H9 (cell line): ENCODE measurements around the gene MAP4K3. TPM values are rescaled to one million over a fixed set of nuclear protein-coding genes. Genes with fewer than 3 reads are reported as not detected.

Source experiments
- DNase-seq: peaks from one replicate; pipeline ENCODE4 v3.0.0-alpha.2; 2017
- H2AFZ ChIP-seq: one replicate; pipeline ENCODE4 v1.6.1; 2013; ENCODE audit warnings: mild to moderate bottlenecking, low read length, control low read depth, moderate library complexity
- H2AK5ac ChIP-seq: 2 replicates; pipeline ENCODE4 v1.6.1; 2013; ENCODE audit warnings: low read length, control low read depth, mixed read lengths; ENCODE audit not compliant: insufficient read length
- H2BK120ac ChIP-seq: one replicate; pipeline ENCODE4 v1.6.1; 2013; ENCODE audit warnings: low read depth, mild to moderate bottlenecking, low read length, control low read depth, inconsistent platforms; ENCODE audit not compliant: poor library complexity, severe bottlenecking
- H2BK12ac ChIP-seq: 2 replicates; pipeline ENCODE4 v1.6.1; 2013; ENCODE audit warnings: low read length, control low read depth, mixed read lengths, low read depth; ENCODE audit not compliant: insufficient read length
- H2BK15ac ChIP-seq: 2 replicates; pipeline ENCODE4 v1.6.1; 2013; ENCODE audit warnings: low read depth, low read length, control low read depth
- H2BK20ac ChIP-seq: one replicate; pipeline ENCODE4 v1.6.1; 2013; ENCODE audit warnings: low read depth, mild to moderate bottlenecking, low read length, control low read depth, inconsistent platforms; ENCODE audit not compliant: poor library complexity, severe bottlenecking
- H2BK5ac ChIP-seq: 2 replicates; pipeline ENCODE4 v1.6.1; 2013; ENCODE audit warnings: low read length, control low read depth, mixed read lengths; ENCODE audit not compliant: insufficient read length
- H3K14ac ChIP-seq: 2 replicates; pipeline ENCODE4 v1.6.1; 2013; ENCODE audit warnings: low read length, control low read depth; ENCODE audit not compliant: insufficient read depth
- H3K18ac ChIP-seq: 2 replicates; pipeline ENCODE4 v1.6.1; 2013; ENCODE audit warnings: low read depth, mild to moderate bottlenecking, mixed read lengths, low read length, control low read depth; ENCODE audit not compliant: insufficient read length
- H3K23ac ChIP-seq: 2 replicates; pipeline ENCODE4 v1.6.1; 2013; ENCODE audit warnings: low read length, control low read depth, mixed read lengths, low read depth; ENCODE audit not compliant: insufficient read length
- H3K23me2 ChIP-seq: 2 replicates; pipeline ENCODE4 v1.6.1; 2013; ENCODE audit warnings: low read depth, mild to moderate bottlenecking, mixed read lengths, low read length, control low read depth; ENCODE audit not compliant: insufficient read length, poor library complexity, severe bottlenecking
- H3K27ac ChIP-seq: 2 replicates; pipeline ENCODE4 v1.5.1; 2013; ENCODE audit warnings: low read length, control low read depth, mixed read lengths, low read depth; ENCODE audit not compliant: insufficient read length
- H3K27me3 ChIP-seq: 2 replicates; pipeline ENCODE4 v1.6.1; 2013; ENCODE audit warnings: low read length, control low read depth, inconsistent platforms; ENCODE audit not compliant: insufficient read depth
- H3K4ac ChIP-seq: 2 replicates; pipeline ENCODE4 v1.6.1; 2013; ENCODE audit warnings: low read depth, mild to moderate bottlenecking, control low read depth, inconsistent platforms, low read length, moderate library complexity
- H3K4me1 ChIP-seq: 2 replicates; pipeline ENCODE4 v1.6.1; 2013; ENCODE audit warnings: low read length, control low read depth, inconsistent platforms; ENCODE audit not compliant: insufficient read depth
- H3K4me2 ChIP-seq: 2 replicates; pipeline ENCODE4 v1.6.1; 2013; ENCODE audit warnings: low read length, control low read depth, mixed read lengths; ENCODE audit not compliant: insufficient read length, insufficient read depth
- H3K56ac ChIP-seq: 2 replicates; pipeline ENCODE4 v1.6.1; 2013; ENCODE audit warnings: low read depth, mild to moderate bottlenecking, mixed read lengths, low read length, control low read depth; ENCODE audit not compliant: insufficient read length
- H3K79me1 ChIP-seq: 2 replicates; pipeline ENCODE4 v1.6.1; 2013; ENCODE audit warnings: low read depth, mild to moderate bottlenecking, moderate library complexity, low read length, control low read depth, inconsistent platforms; ENCODE audit not compliant: insufficient read depth, poor library complexity, severe bottlenecking
- H3K79me2 ChIP-seq: 2 replicates; pipeline ENCODE4 v1.6.1; 2013; ENCODE audit warnings: low read length, control low read depth, inconsistent platforms; ENCODE audit not compliant: insufficient read depth
- H3K9ac ChIP-seq: 2 replicates; pipeline ENCODE4 v1.6.1; 2013; ENCODE audit warnings: low read length, control low read depth, mixed read lengths; ENCODE audit not compliant: insufficient read length; ENCODE audit errors: extremely low read depth
- H3K9me3 ChIP-seq: one replicate; pipeline ENCODE4 v1.6.1; 2013; ENCODE audit warnings: low read depth, low read length, inconsistent platforms; ENCODE audit not compliant: control insufficient read depth
- H3T11ph ChIP-seq: one replicate; pipeline ENCODE4 v1.6.1; 2013; ENCODE audit warnings: mild to moderate bottlenecking, low read length, control low read depth, inconsistent platforms
- H4K20me1 ChIP-seq: one replicate; pipeline ENCODE4 v1.6.1; 2013; ENCODE audit not compliant: control insufficient read depth, insufficient read length, insufficient read depth
- H4K5ac ChIP-seq: 2 replicates; pipeline ENCODE4 v1.6.1; 2013; ENCODE audit warnings: low read depth, mild to moderate bottlenecking, mixed read lengths, low read length, control low read depth; ENCODE audit not compliant: insufficient read length
- H4K8ac ChIP-seq: replicated peaks from 2 replicates; pipeline ENCODE4 v1.6.1; 2013; ENCODE audit warnings: low read length, control low read depth, mixed read lengths, low read depth; ENCODE audit not compliant: insufficient read length
- H4K91ac ChIP-seq: 2 replicates; pipeline ENCODE4 v1.6.1; 2013; ENCODE audit warnings: low read depth, mild to moderate bottlenecking, moderate library complexity, mixed read lengths, low read length, control low read depth; ENCODE audit not compliant: insufficient read length
- H3K27ac Mint-ChIP-seq, 3 experiments: 2 replicates in 2 of 3; 3 replicates in 1 of 3; pipeline ENCODE4 v1.8.0; 2020 to 2021; ENCODE audit warnings: mixed read lengths in 3 of 3, mild to moderate bottlenecking in 1 of 3, moderate library complexity in 1 of 3
- H3K27me3 Mint-ChIP-seq: 2 replicates; pipeline ENCODE4 v1.8.0; 2021; ENCODE audit warnings: low read depth, mild to moderate bottlenecking, moderate library complexity, mixed read lengths
- H3K36me3 Mint-ChIP-seq, 3 experiments: 2 replicates in 2 of 3; 3 replicates in 1 of 3; pipeline ENCODE4 v1.8.0; 2020 to 2021; ENCODE audit warnings: low read depth in 3 of 3, mixed read lengths in 3 of 3; ENCODE audit not compliant: insufficient read depth in 1 of 3
- H3K4me1 Mint-ChIP-seq, 2 experiments: 2 replicates each; pipeline ENCODE4 v1.8.0; 2020; ENCODE audit warnings: mixed read lengths in 2 of 2
- H3K4me3 Mint-ChIP-seq, 2 experiments: 2 replicates in 1 of 2; 3 replicates in 1 of 2; pipeline ENCODE4 v1.8.0; 2020 to 2021; ENCODE audit warnings: mild to moderate bottlenecking in 2 of 2, mixed read lengths in 2 of 2, moderate library complexity in 1 of 2
- H3K9me3 Mint-ChIP-seq, 2 experiments: 2 replicates in 1 of 2; 3 replicates in 1 of 2; pipeline ENCODE4 v1.8.0; 2020; ENCODE audit warnings: mild to moderate bottlenecking in 2 of 2, mixed read lengths in 2 of 2, moderate library complexity in 1 of 2
- CTCF ChIP-seq: fragments of 200-600 bp; sonication (generic); conservative IDR thresholded peaks from 3 replicates; pipeline ENCODE4 v1.8.0; 2021; ENCODE audit warnings: antibody characterized with exemption, mild to moderate bottlenecking
- total RNA-seq: library from RNA; stranded (reverse); gene quantifications from 2 replicates; pipeline ENCODE4 v1.2.1, GENCODE V29; 2021

Gene MAP4K3
- total RNA-seq, 1 experiment from 2014 or later = 37.9 TPM

GRCh38 chr2:39479053-39479670 lies 42.1 kb upstream of the MAP4K3 start:
- Mint-ChIP-seq H3K4me3 (no peak overlapping the region), H3K36me3 (peaks cover 13 to 16% (median 14%) of the 10 kb centered on the region in 3 experiments), H3K27ac (peak overlapping the region in 2 of 3 experiments; percentile 13 to 24; a peak in 1 of 7 replicates), H3K4me1 (peaks cover 29 to 34% of the 10 kb centered on the region in 2 experiments), H3K9me3 (peaks cover 3 to 5% of the 10 kb centered on the region in 2 experiments; a peak in 4 of 5 replicates), H3K27me3 (no peaks in the 10 kb centered on the region)
- Histone ChIP-seq H4K20me1 (no peaks in the 10 kb centered on the region), H2BK5ac (no peak overlapping the region), H3K79me2 (no peaks in the 10 kb centered on the region), H2AK5ac (no peak overlapping the region), H3K4ac (no peak overlapping the region), H4K8ac (no peak overlapping the region), H3K18ac (no peak overlapping the region), H3K23ac (no peak overlapping the region), H4K91ac (no peak overlapping the region), H4K5ac (no peak overlapping the region), H3K56ac (no peak overlapping the region), H2AFZ (no peak overlapping the region), H3K4me1 (no peaks in the 10 kb centered on the region; the same call in 1 of the 2 replicates), H2BK120ac (no peak overlapping the region), H3T11ph (no peak overlapping the region), H2BK20ac (no peak overlapping the region), H3K9ac (no peak overlapping the region), H3K79me1 (no peaks in the 10 kb centered on the region), H3K27me3 (no peaks in the 10 kb centered on the region), H3K23me2 (no peaks in the 10 kb centered on the region), H2BK12ac (no peak overlapping the region), H3K9me3 (no peaks in the 10 kb centered on the region), H3K14ac (no peak overlapping the region), H2BK15ac (no peak overlapping the region), H3K4me2 (no peak overlapping the region), H3K27ac (no peak overlapping the region)
- DNase-seq = no peak
- no peak for TF ChIP-seq CTCF
